HCT116 (cell line): Measurements from ENCODE around the gene SPINK14. TPM values are rescaled to one million over a fixed set of nuclear protein-coding genes. Genes with fewer than 3 reads are reported as not detected.

ENCODE experiments used
- ATAC-seq: fragments of 200-7000 bp; cut with Tn5 transposase; 2 replicates; pipeline ENCODE4 v1.9.1; 2020; ENCODE audit warnings: mild to moderate bottlenecking, moderate library complexity
- BruUV-seq: library from RNA; stranded (reverse); fragments of 400-500 nt; replicated peaks from 2 replicates; lab custom pipeline; 2021; lab: Mats Ljungman, UMichigan
- CTCF ChIA-PET: fragments of 300-600 bp; sonication (Branson Sonifier 250); formaldehyde crosslinking; loops from one replicate; lab custom pipeline; 2021; ENCODE audit warnings: antibody characterized with exemption; lab: Charles Lee
- POLR2A ChIA-PET: fragments of 300-600, 350-600 bp; sonication (Branson Sonifier 250); formaldehyde crosslinking; loops from one replicate; lab custom pipeline; 2021; ENCODE audit warnings: antibody characterized with exemption; lab: Charles Lee
- RAD21 ChIA-PET, 2 experiments: fragments of 300-600 bp; sonication (Branson Sonifier 250); formaldehyde crosslinking; loops; one replicate each; lab custom pipeline; 2023; ENCODE audit warnings: low total read pairs in 2 of 2; ENCODE audit not compliant: uncharacterized antibody in 2 of 2, unreplicated experiment in 2 of 2, low non-redundant PET in 1 of 2; lab: Charles Lee
- DNase-seq: peaks from one replicate; pipeline ENCODE4 v3.0.0-alpha.2; 2010; ENCODE audit warnings: low read depth, low spot score
- H2AFZ ChIP-seq: fragments of 200-600 bp; shearing (Covaris generic), sonication (generic); 2 replicates; pipeline ENCODE4 v1.6.1; 2017; ENCODE audit warnings: low read depth, mixed run types, mixed read lengths, antibody characterized with exemption, low read length; ENCODE audit not compliant: poor library complexity, severe bottlenecking
- H3K27ac ChIP-seq: 2 replicates; pipeline ENCODE4 v1.5.1; 2012; ENCODE audit warnings: low read depth, low read length
- H3K27me3 ChIP-seq: fragments of 200-600 bp; sonication (generic); 2 replicates; pipeline ENCODE4 v1.6.1; 2016; ENCODE audit warnings: mixed run types, low read length, mixed read lengths; ENCODE audit not compliant: insufficient read depth
- H3K36me3 ChIP-seq, 2 experiments: fragments of 200-500 bp in 1 of 2; fragments of 200-600 bp in 1 of 2; sonication (Bioruptor generic) in 1 of 2; sonication (generic) in 1 of 2; 2 replicates each; pipeline versions ENCODE4 v1.5.1 to v1.6.1; 2014 to 2016; ENCODE audit warnings: low read length in 2 of 2, inconsistent platforms in 1 of 2, mixed read lengths in 1 of 2, mixed run types in 1 of 2; ENCODE audit not compliant: insufficient read depth in 2 of 2, control insufficient read depth in 1 of 2
- H3K4me1 ChIP-seq, 2 experiments: fragments of 200-600 bp in 1 of 2; sonication (generic) in 1 of 2; 2 replicates each; pipeline versions ENCODE4 v1.5.1 to v1.6.1; 2012 to 2017; ENCODE audit warnings: low read length in 2 of 2, inconsistent platforms in 1 of 2, mild to moderate bottlenecking in 1 of 2, mixed read lengths in 1 of 2, mixed run types in 1 of 2, moderate library complexity in 1 of 2; ENCODE audit not compliant: insufficient read depth in 2 of 2, control insufficient read depth in 1 of 2
- H3K4me2 ChIP-seq: fragments of 200-600 bp; sonication (generic); 2 replicates; pipeline ENCODE4 v1.6.1; 2017; ENCODE audit warnings: mixed run types, low read length, mixed read lengths
- H3K4me3 ChIP-seq, 2 experiments: fragments of 200-600 bp in 1 of 2; sonication (generic) in 1 of 2; replicated peaks in 1 of 2; 2 replicates each; pipeline ENCODE4 v1.5.1; 2011 to 2016; ENCODE audit warnings: low read length in 2 of 2, control low read depth in 1 of 2, low read depth in 1 of 2, mild to moderate bottlenecking in 1 of 2, mixed read lengths in 1 of 2, mixed run types in 1 of 2
- H3K79me2 ChIP-seq: fragments of 200-600 bp; sonication (generic); 2 replicates; pipeline ENCODE4 v1.6.1; 2017; ENCODE audit warnings: mild to moderate bottlenecking, mixed run types, low read length, moderate library complexity, mixed read lengths; ENCODE audit not compliant: insufficient read depth
- H3K9ac ChIP-seq: fragments of 200-600 bp; sonication (generic); 2 replicates; pipeline ENCODE4 v1.6.1; 2016; ENCODE audit warnings: low read length, mixed read lengths
- H3K9me2 ChIP-seq: fragments of 200-600 bp; sonication (generic), shearing (Covaris generic); 2 replicates; pipeline ENCODE4 v1.6.1; 2017; ENCODE audit warnings: mixed run types, mild to moderate bottlenecking, moderate library complexity; ENCODE audit not compliant: insufficient read depth
- H3K9me3 ChIP-seq, 2 experiments: fragments of 200-500 bp in 1 of 2; fragments of 200-600 bp in 1 of 2; sonication (Bioruptor generic) in 1 of 2; sonication (generic) in 1 of 2; 2 replicates each; pipeline ENCODE4 v1.6.1; 2014 to 2017; ENCODE audit warnings: low read length in 2 of 2, mixed read lengths in 2 of 2, inconsistent platforms in 1 of 2, low read depth in 1 of 2, mild to moderate bottlenecking in 1 of 2, mixed run types in 1 of 2, moderate library complexity in 1 of 2; ENCODE audit not compliant: control insufficient read depth in 1 of 2, insufficient read depth in 1 of 2
- H4K20me1 ChIP-seq: fragments of 200-600 bp; sonication (generic), shearing (Covaris generic); 2 replicates; pipeline ENCODE4 v1.6.1; 2017; ENCODE audit warnings: mixed run types, mild to moderate bottlenecking, moderate library complexity; ENCODE audit not compliant: insufficient read depth
- CBX3 ChIP-seq: IDR thresholded peaks from 2 replicates; pipeline ENCODE4 v1.6.1; 2012; ENCODE audit warnings: low read depth
- CEBPB ChIP-seq: IDR thresholded peaks from 2 replicates; pipeline ENCODE4 v1.6.1; 2012; ENCODE audit warnings: low read depth
- EGR1 ChIP-seq: IDR thresholded peaks from 2 replicates; pipeline ENCODE4 v1.6.1; 2012; ENCODE audit warnings: low read depth
- ELF1 ChIP-seq: IDR thresholded peaks from 2 replicates; pipeline ENCODE4 v1.6.1; 2012; ENCODE audit warnings: low read depth, borderline replicate concordance
- FOSL1 ChIP-seq: IDR thresholded peaks from 2 replicates; pipeline ENCODE4 v1.6.1; 2012; ENCODE audit warnings: low read depth
- MAX ChIP-seq: IDR thresholded peaks from 2 replicates; pipeline ENCODE4 v1.6.1; 2012
- POLR2A ChIP-seq: IDR thresholded peaks from 2 replicates; pipeline ENCODE4 v1.7.0; 2011; ENCODE audit warnings: borderline replicate concordance; ENCODE audit not compliant: insufficient read depth, insufficient read length; ENCODE audit errors: extremely low read depth
- POLR2AphosphoS5 ChIP-seq: IDR thresholded peaks from 2 replicates; pipeline ENCODE4 v1.6.1; 2011; ENCODE audit warnings: mild to moderate bottlenecking, low read depth, low read length, moderate library complexity
- REST ChIP-seq: IDR thresholded peaks from 2 replicates; pipeline ENCODE4 v1.6.1; 2012; ENCODE audit warnings: low read depth
- SIN3A ChIP-seq: IDR thresholded peaks from 2 replicates; pipeline ENCODE4 v1.6.1; 2012; ENCODE audit warnings: low read depth
- SP1 ChIP-seq: IDR thresholded peaks from 2 replicates; pipeline ENCODE4 v1.6.1; 2012; ENCODE audit warnings: low read depth
- YY1 ChIP-seq: IDR thresholded peaks from 2 replicates; pipeline ENCODE4 v1.6.1; 2011; ENCODE audit warnings: low read length, low read depth, moderate library complexity, mild to moderate bottlenecking; ENCODE audit not compliant: insufficient replicate concordance; ENCODE audit errors: extremely low read depth
- ZBTB33 ChIP-seq: IDR thresholded peaks from 2 replicates; pipeline ENCODE4 v1.6.1; 2011; ENCODE audit warnings: mild to moderate bottlenecking, low read length, moderate library complexity; ENCODE audit not compliant: insufficient replicate concordance; ENCODE audit errors: extremely low read depth
- ZNF274 ChIP-seq: fragments of 200-500 bp; sonication (Bioruptor generic); IDR thresholded peaks from 2 replicates; pipeline ENCODE4 v1.6.1; 2014; ENCODE audit warnings: mild to moderate bottlenecking, low read depth, low read length, inconsistent platforms
- intact Hi-C: fragments of 100-400 bp; cut with micrococcal nuclease; formaldehyde crosslinking; loops from 2 replicates; pipeline ENCODE4 v1.10.0; 2022
- total RNA-seq: library from RNA; stranded (reverse); gene quantifications from one replicate; pipeline ENCODE4 v1.2.1, GENCODE V29; 2021; ENCODE audit not compliant: unreplicated experiment

The SPINK14 gene
- total RNA-seq, 1 experiment from 2014 or later: not detected

GRCh38 chr5:148205044-148205806 lies 36.9 kb downstream of the SPINK14 start:
- Histone ChIP-seq H3K9me3 (no peaks in the 10 kb centered on the region), H3K4me3 (no peak overlapping the region), H3K4me1 (no peaks in the 10 kb centered on the region), H2AFZ (no peak overlapping the region), H3K27ac (no peak overlapping the region), H3K79me2 (no peaks in the 10 kb centered on the region), H3K9me2 (no peaks in the 10 kb centered on the region), H4K20me1 (no peaks in the 10 kb centered on the region), H3K4me2 (no peak overlapping the region), H3K36me3 (no peaks in the 10 kb centered on the region), H3K9ac (no peak overlapping the region), H3K27me3 (no peaks in the 10 kb centered on the region)
- ChIA-PET RAD21 (no interaction called here), POLR2A (no interaction called here), CTCF (no interaction called here)
- no TSS peak for BruUV-seq
- intact Hi-C loops: no loop called here
- ATAC-seq (no peak), DNase-seq (no peak)
- TF ChIP-seq POLR2A (no peak), CBX3 (no peak), ZBTB33 (no peak), SIN3A (no peak), CEBPB (no peak), MAX (no peak), EGR1 (no peak), YY1 (no peak), ZNF274 (no peak), REST (no peak), ELF1 (no peak), POLR2AphosphoS5 (no peak), SP1 (no peak), FOSL1 (no peak)
